Lung (tissue), 12 donors: ENCODE data around the gene FOXC1. TPM values are rescaled to one million over a fixed set of nuclear protein-coding genes. Genes with fewer than 3 reads are reported as not detected.

Experiments used
- ATAC-seq: fragments of 200-7000 bp; cut with Tn5 transposase; one replicate; pipeline ENCODE4 v1.9.1; 2020; ENCODE audit warnings: moderate number of reproducible peaks; ENCODE audit not compliant: insufficient read depth, low FRiP score
- DNase-seq, 3 donors: peaks; one replicate each; pipeline ENCODE4 v3.0.0-alpha.2; 2013 to 2017
- H3K27ac ChIP-seq, 2 donors: one replicate each; pipeline ENCODE4 v1.5.1; 2013; ENCODE audit warnings: mild to moderate bottlenecking in 2 of 2, moderate library complexity in 2 of 2, control low read depth in 1 of 2, inconsistent platforms in 1 of 2, low read depth in 1 of 2, low read length in 1 of 2
- H3K27me3 ChIP-seq, 3 donors: one replicate each; pipeline ENCODE4 v1.5.1; 2013; ENCODE audit warnings: low read length in 2 of 3; ENCODE audit not compliant: control insufficient read depth in 3 of 3, insufficient read depth in 3 of 3
- H3K36me3 ChIP-seq, 4 donors: one replicate each; pipeline ENCODE4 v1.5.1; 2013; ENCODE audit warnings: low read length in 4 of 4, mild to moderate bottlenecking in 1 of 4, moderate library complexity in 1 of 4; ENCODE audit not compliant: control insufficient read depth in 4 of 4, insufficient read depth in 4 of 4
- H3K4me1 ChIP-seq, 5 donors: one replicate each; pipeline ENCODE4 v1.5.1; 2013; ENCODE audit warnings: low read length in 5 of 5, mild to moderate bottlenecking in 2 of 5, moderate library complexity in 1 of 5; ENCODE audit not compliant: control insufficient read depth in 5 of 5, insufficient read depth in 5 of 5
- H3K4me3 ChIP-seq: one replicate; pipeline ENCODE4 v1.5.1; 2013; ENCODE audit warnings: mild to moderate bottlenecking, control low read depth, moderate library complexity
- H3K9ac ChIP-seq, 2 donors: one replicate each; pipeline ENCODE4 v1.5.1; 2013; ENCODE audit warnings: low read length in 2 of 2, control low read depth in 1 of 2; ENCODE audit not compliant: insufficient read depth in 1 of 2
- H3K9me3 ChIP-seq, 4 donors: one replicate each; pipeline ENCODE4 v1.5.1; 2013; ENCODE audit warnings: low read length in 3 of 4, mild to moderate bottlenecking in 1 of 4, moderate library complexity in 1 of 4; ENCODE audit not compliant: control insufficient read depth in 4 of 4, insufficient read depth in 3 of 4
- CTCF ChIP-seq: IDR thresholded peaks from 2 replicates; pipeline ENCODE4 v1.5.1; 2012; ENCODE audit warnings: mild to moderate bottlenecking; ENCODE audit errors: control extremely low read depth, extremely low read depth
- WGBS, 2 donors: extraction: QIAGEN DNeasy Blood & Tissue Kit; methylation state at CpG; one replicate each; pipeline ENCODE4 v1.1.7; 2013; 5-methylcytosine and 5-hydroxymethylcytosine counted together
- polyA plus RNA-seq, 2 donors: library from polyadenylated mRNA; stranded (reverse); fragments of 200-250 nt; gene quantifications; one replicate each; pipeline ENCODE4 v1.2.1, GENCODE V29; 2013
- total RNA-seq, 2 donors: library from RNA; depleted of rRNA in 1 of 2; stranded (reverse); fragments of >200 nt in 1 of 2; gene quantifications; one replicate each; pipeline ENCODE4 v1.2.1, GENCODE V29; 2014 to 2021
- donor health status: control.
- donor health status: control.
- donor health status: Bipolar disorder and iron deficiency.
- donor health status: healthy.
- donor health status: DM: yes; HTN: yes; CAD: no.

Gene FOXC1
- total and polyA plus RNA-seq, 4 donors, result 1.4 to 6.2 (median 2.5) TPM

- Histone ChIP-seq H3K36me3 (no peaks in the 10 kb centered on the region), H3K4me1 (peaks cover 0 to 14% (median 6%) of the 10 kb centered on the region in 5 donors), H3K4me3 (no peak overlapping the region), H3K27ac (no peak overlapping the region), H3K27me3 (peaks cover 6 to 70% (median 69%) of the 10 kb centered on the region in 3 donors), H3K9ac (no peak overlapping the region), H3K9me3 (no peaks in the 10 kb centered on the region)
- DNase-seq (peak in 1 of 3 donors; percentile 17), ATAC-seq (no peak)
- WGBS, 2 donors, result 59 to 64% methylated on average over 8 of the region's 8 CpGs
- no peak for TF ChIP-seq CTCF
Measured at GRCh38 chr6:1597121-1597744, 12.5 kb upstream of the FOXC1 start.

GRCh38 chr6:1597924-1598323 is 11.8 kb upstream of the FOXC1 start:
- Histone ChIP-seq H3K9ac (no peak overlapping the region), H3K27me3 (peaks cover 10 to 74% (median 73%) of the 10 kb centered on the region in 3 donors), H3K4me1 (peaks cover 0 to 14% (median 6%) of the 10 kb centered on the region in 5 donors), H3K36me3 (no peaks in the 10 kb centered on the region), H3K27ac (no peak overlapping the region), H3K4me3 (no peak overlapping the region), H3K9me3 (no peaks in the 10 kb centered on the region)
- DNase-seq (peak in 1 of 3 donors; percentile 29), ATAC-seq (no peak)
- TF ChIP-seq CTCF, result no peak
- WGBS, 2 donors, result 78 to 79% methylated on average over 5 of the region's 5 CpGs

GRCh38 chr6:1598433-1598832 is 11.3 kb upstream of the FOXC1 start:
- ATAC-seq (no peak), DNase-seq (no peak)
- no peaks in the 10 kb centered on the region for H3K36me3 ChIP-seq
- H3K4me1 ChIP-seq, result peaks cover 0 to 14% (median 6%) of the 10 kb centered on the region in 5 donors
- H3K27ac ChIP-seq, result no peak overlapping the region
- TF ChIP-seq CTCF, result no peak
- H3K9ac ChIP-seq, result no peak overlapping the region
- no peak overlapping the region for H3K4me3 ChIP-seq
- H3K27me3 ChIP-seq, result peaks cover 10 to 77% (median 76%) of the 10 kb centered on the region in 3 donors
- H3K9me3 ChIP-seq, result no peaks in the 10 kb centered on the region
- 87 to 90% methylated on average over 10 of the region's 10 CpGs for WGBS, 2 donors
